GM23338 (cell line): ENCODE results near the gene SNX32. TPM values are rescaled to one million over a fixed set of nuclear protein-coding genes. Genes with fewer than 3 reads are reported as not detected.

ENCODE experiments used
- CREB1 ChIP-seq: fragments of 250-450 bp; sonication (Bioruptor Pico); IDR thresholded peaks from 2 replicates; pipeline ENCODE4 v1.5.0; 2020; ENCODE audit warnings: low read depth, mild to moderate bottlenecking, moderate library complexity
- EZH2phosphoT487 ChIP-seq: fragments of 200-600 bp; sonication (generic); IDR thresholded peaks from one replicate; pipeline ENCODE4 v1.8.1; 2018; ENCODE audit warnings: antibody characterized with exemption; ENCODE audit not compliant: unreplicated experiment
- JUNB ChIP-seq: IDR thresholded peaks from one replicate; pipeline ENCODE4 v1.6.1; 2016; ENCODE audit warnings: antibody characterized with exemption; ENCODE audit not compliant: unreplicated experiment
- POLR2AphosphoS5 ChIP-seq: IDR thresholded peaks from 2 replicates; pipeline ENCODE4 v1.6.1; 2016; ENCODE audit warnings: antibody characterized with exemption, low read depth
- REST ChIP-seq: IDR thresholded peaks from one replicate; pipeline ENCODE4 v1.6.1; 2018; ENCODE audit warnings: antibody characterized with exemption; ENCODE audit not compliant: unreplicated experiment
- STAT1 ChIP-seq: IDR thresholded peaks from one replicate; pipeline ENCODE4 v1.6.1; 2016; ENCODE audit warnings: antibody characterized with exemption; ENCODE audit not compliant: unreplicated experiment
- ZNF114 ChIP-seq: fragments of 250-450 bp; sonication (Bioruptor Pico); IDR thresholded peaks from 2 replicates; pipeline ENCODE4 v1.5.0; 2020; ENCODE audit warnings: mild to moderate bottlenecking, moderate library complexity
- polyA plus RNA-seq: library from polyadenylated mRNA; unstranded; fragments of >200 nt; fragmentation: Nextera tagmentation; extraction: Ambion mirVana; gene quantifications from 2 replicates; pipeline ENCODE4 v1.2.1, GENCODE V29; 2016
- total RNA-seq: library from RNA; depleted of rRNA; stranded (reverse); fragments of >200 nt; shearing (Covaris generic); gene quantifications from 2 replicates; pipeline ENCODE4 v1.2.3, GENCODE V29; 2014
- TF ChIP-seq, protein P1 (sequence below): fragments of 250-450 bp; sonication (Bioruptor Pico); IDR thresholded peaks from 2 replicates; pipeline ENCODE4 v1.5.0; 2020; ENCODE audit warnings: mild to moderate bottlenecking, moderate library complexity

The SNX32 gene
- total and polyA plus RNA-seq, 2 experiments from 2014 or later, result 0.49 to 1.2 TPM

DNA sequence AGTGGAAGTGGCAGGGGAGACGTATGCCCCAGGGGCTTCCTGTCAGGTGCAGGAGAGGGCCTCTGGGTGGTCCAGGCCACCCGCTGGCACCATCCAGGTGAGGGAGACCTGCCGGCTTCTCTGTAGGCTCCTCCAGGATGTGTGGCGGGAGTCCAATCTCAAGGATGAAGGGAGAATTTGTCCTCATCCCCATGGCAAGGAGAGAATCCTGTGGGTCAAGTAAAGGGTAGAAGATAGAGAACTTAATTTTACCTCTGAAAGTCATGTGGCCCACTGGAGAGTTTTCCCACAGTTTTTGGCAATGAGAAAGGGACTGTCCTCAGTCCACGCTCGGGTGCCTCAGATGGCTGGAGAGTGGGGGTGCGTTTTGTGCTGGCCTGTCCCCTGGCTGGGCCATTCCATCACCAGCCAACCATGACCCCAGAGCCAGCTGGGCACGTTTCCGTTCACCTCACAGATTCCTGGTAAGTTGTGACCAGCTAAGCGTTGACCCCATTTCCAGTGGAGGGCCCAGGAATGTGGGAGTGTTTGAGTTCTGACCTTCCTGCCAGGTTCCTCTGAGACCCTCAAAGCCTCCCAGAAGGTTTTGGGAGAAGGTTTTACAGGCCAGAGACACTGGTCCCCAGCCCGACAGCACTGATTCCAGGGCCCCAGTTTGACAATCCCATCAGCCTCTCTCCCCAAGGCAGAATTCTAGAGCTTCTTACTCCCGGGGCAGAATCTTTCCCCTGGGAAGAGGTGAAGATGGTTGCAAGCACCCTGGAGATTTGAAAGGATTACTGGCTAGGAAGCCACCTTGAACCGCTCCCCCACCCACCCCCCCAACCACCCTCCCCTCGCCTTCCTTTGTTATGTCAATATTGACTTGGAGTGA is 44.3 kb upstream of the SNX32 start (continued):
- TF ChIP-seq, protein P1, sequence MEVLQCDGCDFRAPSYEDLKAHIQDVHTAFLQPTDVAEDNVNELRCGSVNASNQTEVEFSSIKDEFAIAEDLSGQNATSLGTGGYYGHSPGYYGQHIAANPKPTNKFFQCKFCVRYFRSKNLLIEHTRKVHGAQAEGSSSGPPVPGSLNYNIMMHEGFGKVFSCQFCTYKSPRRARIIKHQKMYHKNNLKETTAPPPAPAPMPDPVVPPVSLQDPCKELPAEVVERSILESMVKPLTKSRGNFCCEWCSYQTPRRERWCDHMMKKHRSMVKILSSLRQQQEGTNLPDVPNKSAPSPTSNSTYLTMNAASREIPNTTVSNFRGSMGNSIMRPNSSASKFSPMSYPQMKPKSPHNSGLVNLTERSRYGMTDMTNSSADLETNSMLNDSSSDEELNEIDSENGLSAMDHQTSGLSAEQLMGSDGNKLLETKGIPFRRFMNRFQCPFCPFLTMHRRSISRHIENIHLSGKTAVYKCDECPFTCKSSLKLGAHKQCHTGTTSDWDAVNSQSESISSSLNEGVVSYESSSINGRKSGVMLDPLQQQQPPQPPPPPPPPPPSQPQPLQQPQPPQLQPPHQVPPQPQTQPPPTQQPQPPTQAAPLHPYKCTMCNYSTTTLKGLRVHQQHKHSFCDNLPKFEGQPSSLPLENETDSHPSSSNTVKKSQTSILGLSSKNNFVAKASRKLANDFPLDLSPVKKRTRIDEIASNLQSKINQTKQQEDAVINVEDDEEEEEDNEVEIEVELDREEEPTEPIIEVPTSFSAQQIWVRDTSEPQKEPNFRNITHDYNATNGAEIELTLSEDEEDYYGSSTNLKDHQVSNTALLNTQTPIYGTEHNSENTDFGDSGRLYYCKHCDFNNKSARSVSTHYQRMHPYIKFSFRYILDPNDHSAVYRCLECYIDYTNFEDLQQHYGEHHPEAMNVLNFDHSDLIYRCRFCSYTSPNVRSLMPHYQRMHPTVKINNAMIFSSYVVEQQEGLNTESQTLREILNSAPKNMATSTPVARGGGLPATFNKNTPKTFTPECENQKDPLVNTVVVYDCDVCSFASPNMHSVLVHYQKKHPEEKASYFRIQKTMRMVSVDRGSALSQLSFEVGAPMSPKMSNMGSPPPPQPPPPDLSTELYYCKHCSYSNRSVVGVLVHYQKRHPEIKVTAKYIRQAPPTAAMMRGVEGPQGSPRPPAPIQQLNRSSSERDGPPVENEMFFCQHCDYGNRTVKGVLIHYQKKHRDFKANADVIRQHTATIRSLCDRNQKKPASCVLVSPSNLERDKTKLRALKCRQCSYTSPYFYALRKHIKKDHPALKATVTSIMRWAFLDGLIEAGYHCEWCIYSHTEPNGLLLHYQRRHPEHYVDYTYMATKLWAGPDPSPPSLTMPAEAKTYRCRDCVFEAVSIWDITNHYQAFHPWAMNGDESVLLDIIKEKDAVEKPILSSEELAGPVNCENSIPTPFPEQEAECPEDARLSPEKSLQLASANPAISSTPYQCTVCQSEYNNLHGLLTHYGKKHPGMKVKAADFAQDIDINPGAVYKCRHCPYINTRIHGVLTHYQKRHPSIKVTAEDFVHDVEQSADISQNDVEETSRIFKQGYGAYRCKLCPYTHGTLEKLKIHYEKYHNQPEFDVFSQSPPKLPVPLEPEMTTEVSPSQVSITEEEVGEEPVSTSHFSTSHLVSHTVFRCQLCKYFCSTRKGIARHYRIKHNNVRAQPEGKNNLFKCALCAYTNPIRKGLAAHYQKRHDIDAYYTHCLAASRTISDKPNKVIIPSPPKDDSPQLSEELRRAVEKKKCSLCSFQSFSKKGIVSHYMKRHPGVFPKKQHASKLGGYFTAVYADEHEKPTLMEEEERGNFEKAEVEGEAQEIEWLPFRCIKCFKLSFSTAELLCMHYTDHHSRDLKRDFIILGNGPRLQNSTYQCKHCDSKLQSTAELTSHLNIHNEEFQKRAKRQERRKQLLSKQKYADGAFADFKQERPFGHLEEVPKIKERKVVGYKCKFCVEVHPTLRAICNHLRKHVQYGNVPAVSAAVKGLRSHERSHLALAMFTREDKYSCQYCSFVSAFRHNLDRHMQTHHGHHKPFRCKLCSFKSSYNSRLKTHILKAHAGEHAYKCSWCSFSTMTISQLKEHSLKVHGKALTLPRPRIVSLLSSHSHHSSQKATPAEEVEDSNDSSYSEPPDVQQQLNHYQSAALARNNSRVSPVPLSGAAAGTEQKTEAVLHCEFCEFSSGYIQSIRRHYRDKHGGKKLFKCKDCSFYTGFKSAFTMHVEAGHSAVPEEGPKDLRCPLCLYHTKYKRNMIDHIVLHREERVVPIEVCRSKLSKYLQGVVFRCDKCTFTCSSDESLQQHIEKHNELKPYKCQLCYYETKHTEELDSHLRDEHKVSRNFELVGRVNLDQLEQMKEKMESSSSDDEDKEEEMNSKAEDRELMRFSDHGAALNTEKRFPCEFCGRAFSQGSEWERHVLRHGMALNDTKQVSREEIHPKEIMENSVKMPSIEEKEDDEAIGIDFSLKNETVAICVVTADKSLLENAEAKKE (CRISPR knock-in tag), result no peak
- TF ChIP-seq POLR2AphosphoS5 (no peak), ZNF114 (no peak), EZH2phosphoT487 (no peak), STAT1 (no peak), JUNB (no peak), CREB1 (no peak), REST (no peak)
